ENCODE measurements around the gene LIPG.

DNA sequence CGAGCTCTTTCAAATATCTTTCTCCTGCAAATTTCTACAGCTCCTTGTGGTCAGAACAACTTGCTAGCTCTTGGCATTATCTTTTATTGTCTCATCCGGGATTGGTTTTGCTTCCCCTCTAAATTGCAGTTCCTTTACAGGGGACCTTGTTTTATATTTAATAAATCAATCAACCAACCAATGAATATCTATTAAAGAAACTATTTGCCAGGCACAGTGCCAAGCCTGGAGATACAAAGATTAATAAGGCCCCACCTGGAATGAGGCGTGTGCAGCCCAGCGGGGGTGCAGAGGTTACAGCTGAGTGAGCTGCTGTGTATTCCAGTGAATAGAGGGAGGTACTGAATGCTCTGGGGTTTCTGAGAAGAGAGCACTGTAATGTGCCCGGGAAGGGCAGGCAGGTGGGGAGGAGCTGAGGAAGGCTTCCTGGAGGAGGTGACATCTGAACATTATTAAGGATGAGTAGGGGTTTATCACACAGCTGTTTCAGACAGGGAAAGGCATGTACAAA is 51.8 kb downstream of the LIPG start:
- TF ChIP-seq, protein P1, sequence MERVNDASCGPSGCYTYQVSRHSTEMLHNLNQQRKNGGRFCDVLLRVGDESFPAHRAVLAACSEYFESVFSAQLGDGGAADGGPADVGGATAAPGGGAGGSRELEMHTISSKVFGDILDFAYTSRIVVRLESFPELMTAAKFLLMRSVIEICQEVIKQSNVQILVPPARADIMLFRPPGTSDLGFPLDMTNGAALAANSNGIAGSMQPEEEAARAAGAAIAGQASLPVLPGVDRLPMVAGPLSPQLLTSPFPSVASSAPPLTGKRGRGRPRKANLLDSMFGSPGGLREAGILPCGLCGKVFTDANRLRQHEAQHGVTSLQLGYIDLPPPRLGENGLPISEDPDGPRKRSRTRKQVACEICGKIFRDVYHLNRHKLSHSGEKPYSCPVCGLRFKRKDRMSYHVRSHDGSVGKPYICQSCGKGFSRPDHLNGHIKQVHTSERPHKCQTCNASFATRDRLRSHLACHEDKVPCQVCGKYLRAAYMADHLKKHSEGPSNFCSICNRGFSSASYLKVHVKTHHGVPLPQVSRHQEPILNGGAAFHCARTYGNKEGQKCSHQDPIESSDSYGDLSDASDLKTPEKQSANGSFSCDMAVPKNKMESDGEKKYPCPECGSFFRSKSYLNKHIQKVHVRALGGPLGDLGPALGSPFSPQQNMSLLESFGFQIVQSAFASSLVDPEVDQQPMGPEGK (tag by site-specific recombination; IDR thresholded peaks at IDR 0.05) = no peak
- no peak for TF ChIP-seq ZNF76 (tag by site-specific recombination; IDR thresholded peaks at IDR 0.05; ENCODE audit: borderline replicate concordance, low read depth)
- TF ChIP-seq MZF1 (tag by site-specific recombination; IDR thresholded peaks at IDR 0.05; ENCODE audit: borderline replicate concordance) = no peak
- no peak for TF ChIP-seq ZNF549 (tag by site-specific recombination; IDR thresholded peaks at IDR 0.05)
- no peak for TF ChIP-seq ZNF140 (tag by site-specific recombination; IDR thresholded peaks at IDR 0.05)
- no peak for TF ChIP-seq RBAK (tag by site-specific recombination; IDR thresholded peaks at IDR 0.05)
- TF ChIP-seq ZNF274 (IDR thresholded peaks at IDR 0.05; ENCODE audit: low read length) = no peak
- TF ChIP-seq ZNF274 (tag by site-specific recombination; IDR thresholded peaks at IDR 0.05; ENCODE audit: borderline replicate concordance) = no peak
- TF ChIP-seq HOXA7 (CRISPR knock-in tag; IDR thresholded peaks at IDR 0.05; ENCODE audit: borderline replicate concordance) = no peak
- TF ChIP-seq, protein P2, sequence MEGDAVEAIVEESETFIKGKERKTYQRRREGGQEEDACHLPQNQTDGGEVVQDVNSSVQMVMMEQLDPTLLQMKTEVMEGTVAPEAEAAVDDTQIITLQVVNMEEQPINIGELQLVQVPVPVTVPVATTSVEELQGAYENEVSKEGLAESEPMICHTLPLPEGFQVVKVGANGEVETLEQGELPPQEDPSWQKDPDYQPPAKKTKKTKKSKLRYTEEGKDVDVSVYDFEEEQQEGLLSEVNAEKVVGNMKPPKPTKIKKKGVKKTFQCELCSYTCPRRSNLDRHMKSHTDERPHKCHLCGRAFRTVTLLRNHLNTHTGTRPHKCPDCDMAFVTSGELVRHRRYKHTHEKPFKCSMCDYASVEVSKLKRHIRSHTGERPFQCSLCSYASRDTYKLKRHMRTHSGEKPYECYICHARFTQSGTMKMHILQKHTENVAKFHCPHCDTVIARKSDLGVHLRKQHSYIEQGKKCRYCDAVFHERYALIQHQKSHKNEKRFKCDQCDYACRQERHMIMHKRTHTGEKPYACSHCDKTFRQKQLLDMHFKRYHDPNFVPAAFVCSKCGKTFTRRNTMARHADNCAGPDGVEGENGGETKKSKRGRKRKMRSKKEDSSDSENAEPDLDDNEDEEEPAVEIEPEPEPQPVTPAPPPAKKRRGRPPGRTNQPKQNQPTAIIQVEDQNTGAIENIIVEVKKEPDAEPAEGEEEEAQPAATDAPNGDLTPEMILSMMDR (tag by site-specific recombination; IDR thresholded peaks at IDR 0.05) = no peak
- no peak for TF ChIP-seq ZNF292 (tag by site-specific recombination; IDR thresholded peaks at IDR 0.05; ENCODE audit: borderline replicate concordance, low read depth)
- TF ChIP-seq ZNF184 (tag by site-specific recombination; IDR thresholded peaks at IDR 0.05) = no peak
- TF ChIP-seq ZNF24 (tag by site-specific recombination; IDR thresholded peaks at IDR 0.05) = no peak
- no peak for TF ChIP-seq ZNF394 (tag by site-specific recombination; IDR thresholded peaks at IDR 0.05; ENCODE audit: borderline replicate concordance)
- TF ChIP-seq, protein P3, sequence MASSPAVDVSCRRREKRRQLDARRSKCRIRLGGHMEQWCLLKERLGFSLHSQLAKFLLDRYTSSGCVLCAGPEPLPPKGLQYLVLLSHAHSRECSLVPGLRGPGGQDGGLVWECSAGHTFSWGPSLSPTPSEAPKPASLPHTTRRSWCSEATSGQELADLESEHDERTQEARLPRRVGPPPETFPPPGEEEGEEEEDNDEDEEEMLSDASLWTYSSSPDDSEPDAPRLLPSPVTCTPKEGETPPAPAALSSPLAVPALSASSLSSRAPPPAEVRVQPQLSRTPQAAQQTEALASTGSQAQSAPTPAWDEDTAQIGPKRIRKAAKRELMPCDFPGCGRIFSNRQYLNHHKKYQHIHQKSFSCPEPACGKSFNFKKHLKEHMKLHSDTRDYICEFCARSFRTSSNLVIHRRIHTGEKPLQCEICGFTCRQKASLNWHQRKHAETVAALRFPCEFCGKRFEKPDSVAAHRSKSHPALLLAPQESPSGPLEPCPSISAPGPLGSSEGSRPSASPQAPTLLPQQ (tag by site-specific recombination; IDR thresholded peaks at IDR 0.05) = no peak
